ENCODE results near the gene ATP6V0B.

The ATP6V0B gene

DNA sequence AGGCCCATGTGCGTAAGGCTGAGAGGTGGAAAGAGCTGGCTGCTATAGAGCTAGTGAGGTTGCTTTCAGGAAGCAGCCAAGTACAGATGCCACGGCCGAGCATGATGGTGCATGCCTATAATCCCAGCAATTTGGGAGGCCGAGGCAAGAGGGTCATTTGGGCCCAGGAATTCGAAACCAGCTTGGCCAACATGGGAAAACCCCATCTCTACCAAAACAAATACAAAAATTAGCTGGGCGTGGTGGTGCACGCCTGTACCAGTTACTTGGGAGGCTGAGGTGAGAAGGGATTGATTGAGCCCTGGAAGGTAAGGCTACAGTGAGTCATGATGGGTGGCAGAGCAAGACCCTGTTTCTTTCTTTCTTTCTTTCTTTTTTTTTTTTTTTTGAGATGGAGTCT, 19.3 kb downstream of the ATP6V0B start:
- no peaks in the 10 kb centered on the region for H3K79me2 ChIP-seq (ENCODE audit: control insufficient read depth, insufficient read depth, low read length, unreplicated experiment)
- H3K4me3 ChIP-seq (ENCODE audit: low read depth, low read length): no peak overlapping the region
- H3K36me3 ChIP-seq (ENCODE audit: insufficient read depth, low read length): no peaks in the 10 kb centered on the region
- H2AFZ ChIP-seq (ENCODE audit: low read length, unreplicated experiment): no peak overlapping the region
- H3K27me3 ChIP-seq (ENCODE audit: insufficient read depth, low read length): no peaks in the 10 kb centered on the region
- H3K27ac ChIP-seq (ENCODE audit: low read depth, low read length): no peak overlapping the region
- peaks cover 7% of the 10 kb centered on the region for H3K4me1 ChIP-seq (ENCODE audit: control insufficient read depth, insufficient read depth, low read length, unreplicated experiment)

DNA sequence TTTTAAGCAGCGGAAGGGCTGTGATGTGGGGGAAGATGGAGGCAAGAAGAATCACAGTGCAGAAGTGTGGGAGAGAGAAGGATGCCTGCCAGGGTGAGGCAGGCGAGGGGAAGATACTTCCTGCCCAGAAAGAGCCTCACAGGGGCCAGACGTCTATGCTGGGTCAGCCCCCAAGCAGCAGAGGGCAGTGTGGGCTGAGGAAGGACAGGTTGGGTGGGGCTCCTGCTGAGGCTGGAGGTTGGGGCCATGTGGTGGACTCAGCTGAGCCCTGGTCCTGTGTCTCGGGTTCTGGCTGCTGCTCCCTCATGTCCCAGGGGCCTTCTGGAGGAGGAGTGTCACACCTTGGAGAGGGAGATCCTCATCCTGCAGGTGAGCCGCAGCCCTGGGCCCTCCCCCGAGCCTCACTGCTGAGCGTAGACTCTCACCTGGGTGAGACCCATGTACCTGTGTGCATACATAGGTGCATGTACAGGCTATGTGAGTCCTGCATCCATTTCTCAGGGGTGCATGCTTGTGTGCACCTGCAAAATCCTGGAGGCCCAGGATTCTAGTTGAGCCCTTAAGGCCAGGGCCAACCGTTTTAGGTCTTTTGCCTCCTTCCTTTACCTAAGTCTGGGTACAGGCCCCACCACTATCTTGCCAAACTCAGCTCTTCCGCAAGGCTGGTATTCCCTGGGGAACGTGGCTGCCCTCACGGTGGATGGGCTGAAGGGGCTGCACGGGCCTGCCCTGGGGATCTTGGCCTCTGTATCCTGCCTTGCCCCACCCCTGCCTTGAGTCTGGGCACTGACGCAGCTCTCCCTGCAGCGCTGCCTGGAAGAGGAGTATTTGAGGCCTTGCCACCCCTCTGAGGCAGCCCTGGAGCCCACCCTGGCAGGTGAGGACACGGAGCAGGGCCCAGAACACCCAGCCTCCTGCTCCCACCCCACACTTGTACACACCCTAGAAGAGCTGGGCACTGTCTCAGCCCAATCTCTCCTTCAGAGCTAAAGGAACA, 20.3 kb downstream of the ATP6V0B start:
- H2AFZ ChIP-seq (ENCODE audit: low read length, unreplicated experiment): no peak overlapping the region
- peaks cover 7% of the 10 kb centered on the region for H3K4me1 ChIP-seq (ENCODE audit: control insufficient read depth, insufficient read depth, low read length, unreplicated experiment)
- no peaks in the 10 kb centered on the region for H3K27me3 ChIP-seq (ENCODE audit: insufficient read depth, low read length)
- H3K4me3 ChIP-seq (ENCODE audit: low read depth, low read length): no peak overlapping the region
- H3K27ac ChIP-seq (ENCODE audit: low read depth, low read length): no peak overlapping the region
- H3K36me3 ChIP-seq (ENCODE audit: insufficient read depth, low read length): no peaks in the 10 kb centered on the region
- no peaks in the 10 kb centered on the region for H3K79me2 ChIP-seq (ENCODE audit: control insufficient read depth, insufficient read depth, low read length, unreplicated experiment)

DNA sequence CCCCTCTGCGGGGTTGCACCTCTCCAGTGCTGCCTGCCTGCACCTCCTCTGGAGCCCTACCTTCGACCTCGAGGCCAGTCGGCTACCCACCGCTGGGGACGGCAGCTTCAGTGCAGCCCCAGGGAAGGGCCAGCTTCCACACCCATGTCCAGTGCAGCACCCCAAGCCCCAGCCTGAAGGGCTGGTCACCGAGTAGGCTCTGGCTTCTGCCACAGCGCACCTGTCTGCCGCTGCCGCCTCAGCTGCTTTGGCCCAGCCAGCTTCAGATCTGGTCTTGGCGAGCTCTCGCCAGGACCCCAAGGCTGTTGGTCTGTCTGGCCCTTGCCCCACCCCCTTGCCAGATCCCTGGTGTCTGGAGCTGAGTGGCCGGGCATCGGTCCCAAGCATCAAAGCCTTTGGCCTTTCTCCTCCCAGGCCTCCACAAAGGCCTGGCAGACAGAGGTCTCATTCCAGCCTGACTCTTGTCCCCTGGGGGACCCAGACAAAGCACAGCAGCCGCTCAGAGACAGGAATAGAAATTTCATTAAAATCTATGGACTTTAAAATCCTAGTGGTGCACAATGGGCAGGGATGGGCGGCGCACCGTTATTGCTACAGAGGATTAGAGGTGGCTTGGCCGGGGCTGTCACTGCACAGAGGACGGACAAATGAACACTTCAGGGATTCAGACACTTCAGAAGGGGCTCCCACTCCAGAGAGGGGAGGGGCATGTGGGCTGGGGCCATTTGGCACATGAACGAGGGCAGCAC, 21.4 kb downstream of the ATP6V0B start:
- Histone ChIP-seq H3K27ac (ENCODE audit: low read depth, low read length) (no peak overlapping the region), H3K4me3 (ENCODE audit: low read depth, low read length) (no peak overlapping the region), H3K27me3 (ENCODE audit: insufficient read depth, low read length) (no peaks in the 10 kb centered on the region), H3K4me1 (ENCODE audit: control insufficient read depth, insufficient read depth, low read length, unreplicated experiment) (no peaks in the 10 kb centered on the region), H3K36me3 (ENCODE audit: insufficient read depth, low read length) (no peaks in the 10 kb centered on the region), H2AFZ (ENCODE audit: low read length, unreplicated experiment) (no peak overlapping the region), H3K79me2 (ENCODE audit: control insufficient read depth, insufficient read depth, low read length, unreplicated experiment) (no peaks in the 10 kb centered on the region)

DNA sequence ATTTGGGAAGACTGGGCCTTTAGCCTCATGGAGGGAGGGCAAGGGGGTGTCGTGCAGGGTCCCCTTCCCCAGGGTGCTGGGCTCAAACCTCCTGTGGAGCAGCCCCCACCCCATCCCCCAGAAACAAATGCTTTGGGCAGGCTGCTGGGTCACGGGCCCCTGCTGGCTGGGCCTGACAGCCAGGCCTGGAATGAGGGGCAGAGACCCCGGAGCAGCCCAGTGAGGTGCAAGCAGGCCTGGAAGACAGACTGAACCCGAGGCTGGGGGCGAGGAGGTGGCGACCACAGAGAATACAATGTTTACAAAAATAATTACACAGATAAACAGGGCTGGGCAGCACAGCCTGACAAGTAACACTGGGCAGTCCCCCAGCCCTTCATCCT, 22.0 kb downstream of the ATP6V0B start:
- no peak overlapping the region for H3K27ac ChIP-seq (ENCODE audit: low read depth, low read length)

DNA sequence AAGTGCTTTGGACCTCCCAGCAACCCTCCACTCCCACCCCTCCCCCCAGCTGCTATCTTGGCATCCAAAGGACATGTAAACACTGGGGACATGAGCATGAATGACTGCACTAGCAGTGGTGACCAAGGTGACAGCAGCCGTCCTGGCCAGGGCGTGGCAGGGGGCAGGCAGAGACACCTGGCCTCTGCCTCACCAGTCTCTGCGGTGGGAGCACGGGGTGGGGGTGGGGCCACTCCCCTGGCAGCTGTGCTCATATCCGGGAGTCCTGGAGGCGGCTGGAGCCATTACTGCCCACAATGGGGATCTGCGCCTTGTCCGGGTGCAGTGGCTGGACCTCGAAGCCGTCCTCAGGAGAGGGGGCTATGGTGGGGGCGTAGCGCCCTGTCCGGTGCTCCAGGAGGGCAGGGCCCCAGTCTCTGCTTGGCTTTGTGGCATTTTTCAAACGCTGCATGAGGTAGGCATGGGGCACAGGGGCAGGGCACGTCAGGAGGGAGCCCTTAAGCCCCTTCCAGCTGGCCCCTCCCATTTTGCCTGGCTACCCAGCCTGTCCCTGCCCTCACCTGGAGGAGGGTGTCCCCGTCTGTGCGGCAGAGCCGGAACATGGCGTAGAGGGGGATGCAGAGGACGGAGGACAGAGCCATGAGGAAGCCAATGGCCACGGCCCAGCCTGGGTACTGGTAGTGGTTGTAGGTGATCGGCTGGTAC, 22.7 kb downstream of the ATP6V0B start:
- Histone ChIP-seq H2AFZ (ENCODE audit: low read length, unreplicated experiment) (no peak overlapping the region), H3K27me3 (ENCODE audit: insufficient read depth, low read length) (no peaks in the 10 kb centered on the region), H3K27ac (ENCODE audit: low read depth, low read length) (no peak overlapping the region), H3K4me3 (ENCODE audit: low read depth, low read length) (no peak overlapping the region), H3K4me1 (ENCODE audit: control insufficient read depth, insufficient read depth, low read length, unreplicated experiment) (no peaks in the 10 kb centered on the region), H3K79me2 (ENCODE audit: control insufficient read depth, insufficient read depth, low read length, unreplicated experiment) (no peaks in the 10 kb centered on the region), H3K36me3 (ENCODE audit: insufficient read depth, low read length) (no peaks in the 10 kb centered on the region)

More for the DNA sequence above, 22.0 kb downstream of the ATP6V0B start:
- H3K27me3 ChIP-seq (ENCODE audit: insufficient read depth, low read length): no peaks in the 10 kb centered on the region
- no peaks in the 10 kb centered on the region for H3K79me2 ChIP-seq (ENCODE audit: control insufficient read depth, insufficient read depth, low read length, unreplicated experiment)
- no peaks in the 10 kb centered on the region for H3K4me1 ChIP-seq (ENCODE audit: control insufficient read depth, insufficient read depth, low read length, unreplicated experiment)
- H2AFZ ChIP-seq (ENCODE audit: low read length, unreplicated experiment): no peak overlapping the region
- H3K4me3 ChIP-seq (ENCODE audit: low read depth, low read length): no peak overlapping the region
- no peaks in the 10 kb centered on the region for H3K36me3 ChIP-seq (ENCODE audit: insufficient read depth, low read length)

DNA sequence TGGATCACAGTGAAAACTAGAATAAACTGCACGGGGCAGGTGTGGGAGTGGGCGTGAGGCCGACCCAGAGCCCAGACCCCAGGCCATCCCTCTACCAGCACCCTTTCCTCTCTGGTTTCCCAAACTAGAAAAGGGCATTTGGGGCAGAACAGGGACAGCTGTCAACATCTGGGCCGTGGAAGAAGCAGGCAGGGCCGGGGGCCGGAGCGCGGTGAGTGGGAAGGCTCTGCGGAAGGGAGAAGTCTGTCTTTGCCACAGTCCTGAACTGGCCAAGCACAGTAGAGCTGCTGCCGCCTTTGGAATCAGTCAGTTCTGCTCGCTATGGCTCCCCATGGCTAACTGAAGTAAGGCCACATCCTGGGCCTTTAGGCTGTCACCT, 23.2 kb downstream of the ATP6V0B start:
- no peaks in the 10 kb centered on the region for H3K27me3 ChIP-seq (ENCODE audit: insufficient read depth, low read length)
- H3K79me2 ChIP-seq (ENCODE audit: control insufficient read depth, insufficient read depth, low read length, unreplicated experiment): no peaks in the 10 kb centered on the region
- H3K4me1 ChIP-seq (ENCODE audit: control insufficient read depth, insufficient read depth, low read length, unreplicated experiment): no peaks in the 10 kb centered on the region
- no peak overlapping the region for H2AFZ ChIP-seq (ENCODE audit: low read length, unreplicated experiment)
- no peak overlapping the region for H3K27ac ChIP-seq (ENCODE audit: low read depth, low read length)
- H3K4me3 ChIP-seq (ENCODE audit: low read depth, low read length): no peak overlapping the region
- no peaks in the 10 kb centered on the region for H3K36me3 ChIP-seq (ENCODE audit: insufficient read depth, low read length)

DNA sequence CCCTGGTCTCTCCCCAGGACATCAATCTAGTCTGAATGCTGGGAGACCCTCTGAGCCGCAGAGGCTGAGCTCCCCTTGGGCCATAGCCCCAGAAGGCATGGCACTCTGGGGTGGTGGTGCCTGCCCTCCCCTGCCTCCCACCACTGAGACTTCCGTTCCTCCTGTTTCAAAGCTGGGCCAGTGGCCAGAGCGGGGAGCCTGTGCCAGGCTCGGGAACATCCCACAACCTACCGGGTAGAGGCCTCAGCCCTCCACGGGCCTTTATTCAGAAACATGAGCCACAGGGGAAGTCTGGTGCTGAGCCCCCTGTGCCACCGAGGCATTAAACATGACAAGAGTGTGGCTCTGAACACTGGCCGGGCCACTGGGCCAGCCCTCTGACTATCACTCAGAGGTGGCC, 24.7 kb downstream of the ATP6V0B start:
- H3K27me3 ChIP-seq (ENCODE audit: insufficient read depth, low read length): no peaks in the 10 kb centered on the region
- no peak overlapping the region for H3K27ac ChIP-seq (ENCODE audit: low read depth, low read length)
- no peak overlapping the region for H3K4me3 ChIP-seq (ENCODE audit: low read depth, low read length)
- H3K4me1 ChIP-seq (ENCODE audit: control insufficient read depth, insufficient read depth, low read length, unreplicated experiment): no peaks in the 10 kb centered on the region
- no peaks in the 10 kb centered on the region for H3K79me2 ChIP-seq (ENCODE audit: control insufficient read depth, insufficient read depth, low read length, unreplicated experiment)
- no peaks in the 10 kb centered on the region for H3K36me3 ChIP-seq (ENCODE audit: insufficient read depth, low read length)
- H2AFZ ChIP-seq (ENCODE audit: low read length, unreplicated experiment): no peak overlapping the region

DNA sequence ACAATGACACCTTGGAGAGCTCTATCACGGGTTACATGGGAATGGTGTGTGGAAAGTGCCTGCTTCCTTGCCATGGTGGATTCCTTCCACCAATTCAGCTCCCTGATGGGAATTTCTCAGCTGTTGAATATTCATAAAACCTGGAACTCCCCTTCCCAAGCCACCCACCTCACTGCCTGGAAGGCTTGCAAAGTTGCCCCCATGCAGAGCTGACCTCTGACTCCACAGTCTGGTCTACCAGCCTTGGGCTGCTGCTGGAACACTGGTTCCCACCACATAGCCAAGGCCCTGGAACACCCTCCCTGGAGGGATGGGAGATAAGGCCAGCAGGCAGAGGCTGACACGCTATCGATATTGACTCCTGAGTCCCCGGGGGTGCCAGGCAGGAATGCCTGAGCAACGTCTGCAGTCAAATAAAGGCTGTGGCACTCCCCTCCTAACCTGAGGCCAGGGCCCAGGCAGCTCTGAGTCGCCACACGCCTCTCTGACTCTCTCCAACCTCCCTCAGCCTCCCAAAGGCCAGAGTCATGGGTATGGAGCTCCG, 25.4 kb downstream of the ATP6V0B start:
- H3K79me2 ChIP-seq (ENCODE audit: control insufficient read depth, insufficient read depth, low read length, unreplicated experiment): no peaks in the 10 kb centered on the region
- H3K27ac ChIP-seq (ENCODE audit: low read depth, low read length): no peak overlapping the region

DNA sequence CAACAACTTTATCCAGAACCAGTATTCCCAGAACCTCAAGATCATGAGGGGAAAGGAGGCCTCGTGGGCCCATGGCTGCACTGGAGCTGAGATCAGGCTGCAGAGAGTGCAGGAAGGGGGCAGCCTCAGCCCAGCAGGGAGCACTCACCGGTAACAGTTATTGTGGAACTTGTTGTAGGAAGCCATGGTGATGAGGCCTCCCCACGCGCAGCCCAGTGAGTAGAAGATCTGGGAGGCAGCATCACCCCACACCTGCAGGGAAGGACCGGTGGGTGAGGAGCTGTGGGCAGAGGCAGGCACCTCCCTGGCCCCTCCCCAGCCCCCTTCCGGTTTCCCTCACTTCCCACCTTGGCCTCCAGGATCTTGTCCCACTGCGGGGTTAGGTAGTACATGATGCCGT, 27.4 kb downstream of the ATP6V0B start:
- H3K4me1 ChIP-seq (ENCODE audit: control insufficient read depth, insufficient read depth, low read length, unreplicated experiment): peaks cover 3% of the 10 kb centered on the region

More for the DNA sequence above, 25.4 kb downstream of the ATP6V0B start:
- H3K27me3 ChIP-seq (ENCODE audit: insufficient read depth, low read length): no peaks in the 10 kb centered on the region
- no peaks in the 10 kb centered on the region for H3K36me3 ChIP-seq (ENCODE audit: insufficient read depth, low read length)
- H2AFZ ChIP-seq (ENCODE audit: low read length, unreplicated experiment): no peak overlapping the region
- no peaks in the 10 kb centered on the region for H3K4me1 ChIP-seq (ENCODE audit: control insufficient read depth, insufficient read depth, low read length, unreplicated experiment)
- H3K4me3 ChIP-seq (ENCODE audit: low read depth, low read length): no peak overlapping the region

DNA sequence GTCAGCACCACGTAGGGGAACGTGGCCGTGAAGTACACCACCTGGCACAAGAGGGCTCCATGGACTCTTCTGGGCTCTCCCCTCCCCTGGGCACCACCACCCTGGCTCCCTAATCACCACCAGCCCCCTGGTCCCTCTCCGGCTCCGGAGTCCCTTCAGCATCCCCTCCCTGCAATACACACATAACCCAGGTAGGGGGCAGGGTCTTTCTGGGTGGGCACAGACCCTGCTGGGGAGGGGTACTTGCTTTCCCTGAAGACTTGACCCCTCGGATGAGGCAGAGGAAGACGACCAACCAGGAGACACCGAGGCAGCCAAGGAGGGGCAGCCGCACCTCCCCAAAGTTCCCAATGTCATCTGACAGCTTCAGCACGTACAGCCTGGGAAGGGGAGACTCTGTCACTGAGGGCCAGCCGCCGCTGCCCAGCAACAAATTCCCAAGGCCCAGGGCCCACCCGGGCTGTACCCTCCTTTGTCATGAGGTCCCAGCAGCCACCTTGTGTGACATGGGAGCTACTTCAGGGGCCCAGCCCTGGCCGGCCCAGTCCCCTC, 27.9 kb downstream of the ATP6V0B start:
- no peak overlapping the region for H3K4me3 ChIP-seq (ENCODE audit: low read depth, low read length)
- H3K27me3 ChIP-seq (ENCODE audit: insufficient read depth, low read length): no peaks in the 10 kb centered on the region
- no peak overlapping the region for H3K27ac ChIP-seq (ENCODE audit: low read depth, low read length)
- no peak overlapping the region for H2AFZ ChIP-seq (ENCODE audit: low read length, unreplicated experiment)
- H3K36me3 ChIP-seq (ENCODE audit: insufficient read depth, low read length): no peaks in the 10 kb centered on the region
- no peaks in the 10 kb centered on the region for H3K79me2 ChIP-seq (ENCODE audit: control insufficient read depth, insufficient read depth, low read length, unreplicated experiment)
- H3K4me1 ChIP-seq (ENCODE audit: control insufficient read depth, insufficient read depth, low read length, unreplicated experiment): peaks cover 3% of the 10 kb centered on the region

More for the DNA sequence above, 27.4 kb downstream of the ATP6V0B start:
- Histone ChIP-seq H3K79me2 (ENCODE audit: control insufficient read depth, insufficient read depth, low read length, unreplicated experiment) (no peaks in the 10 kb centered on the region), H2AFZ (ENCODE audit: low read length, unreplicated experiment) (no peak overlapping the region), H3K4me3 (ENCODE audit: low read depth, low read length) (no peak overlapping the region), H3K27ac (ENCODE audit: low read depth, low read length) (no peak overlapping the region), H3K27me3 (ENCODE audit: insufficient read depth, low read length) (no peaks in the 10 kb centered on the region), H3K36me3 (ENCODE audit: insufficient read depth, low read length) (no peaks in the 10 kb centered on the region)
